ENCODE data around the gene YTHDC1. TPM values are rescaled to one million over a fixed set of nuclear protein-coding genes. Genes with fewer than 3 reads are reported as not detected.

The YTHDC1 gene
- total RNA-seq, 1 donor from 2014 or later = 79.9 TPM

GRCh38 chr4:68347845-68348244, 2.0 kb downstream of the YTHDC1 start:
- H3K4me1 Mint-ChIP-seq (ENCODE audit: low read depth) = peaks cover 41% of the 10 kb centered on the region
- no peak for DNase-seq (ENCODE audit: low spot score)
- peak overlapping the region; percentile 97 for H3K4me3 Mint-ChIP-seq (ENCODE audit: low read depth)
- intact Hi-C loops (cut with micrococcal nuclease) = no loop called here
- H3K9me3 Mint-ChIP-seq = no peaks in the 10 kb centered on the region
- no peaks in the 10 kb centered on the region for H3K27me3 Mint-ChIP-seq (ENCODE audit: low read depth)
- H3K27ac Mint-ChIP-seq = peak overlapping the region; percentile 97
- H3K36me3 Mint-ChIP-seq (ENCODE audit: low read depth) = peaks cover 30% of the 10 kb centered on the region

- no peak for DNase-seq (ENCODE audit: low spot score)
- intact Hi-C loops (cut with micrococcal nuclease) = no loop called here
- Mint-ChIP-seq H3K27ac (no peak overlapping the region), H3K36me3 (ENCODE audit: low read depth) (peaks cover 35% of the 10 kb centered on the region), H3K27me3 (ENCODE audit: low read depth) (no peaks in the 10 kb centered on the region), H3K4me1 (ENCODE audit: low read depth) (peaks cover 47% of the 10 kb centered on the region), H3K9me3 (no peaks in the 10 kb centered on the region), H3K4me3 (ENCODE audit: low read depth) (no peak overlapping the region)
Observed at GRCh38 chr4:68346461-68346860, 3.4 kb downstream of the YTHDC1 start.

GRCh38 chr4:68344785-68345184, 5.1 kb downstream of the YTHDC1 start:
- Mint-ChIP-seq H3K4me3 (ENCODE audit: low read depth) (no peak overlapping the region), H3K4me1 (ENCODE audit: low read depth) (peaks cover 48% of the 10 kb centered on the region), H3K36me3 (ENCODE audit: low read depth) (peaks cover 32% of the 10 kb centered on the region), H3K27me3 (ENCODE audit: low read depth) (no peaks in the 10 kb centered on the region), H3K27ac (no peak overlapping the region), H3K9me3 (no peaks in the 10 kb centered on the region)
- intact Hi-C loops (cut with micrococcal nuclease) = no loop called here
- DNase-seq (ENCODE audit: low spot score) = no peak

GRCh38 chr4:68344049-68344448, 5.8 kb downstream of the YTHDC1 start:
- no peaks in the 10 kb centered on the region for H3K9me3 Mint-ChIP-seq
- H3K4me3 Mint-ChIP-seq (ENCODE audit: low read depth) = no peak overlapping the region
- intact Hi-C loops (cut with micrococcal nuclease) = no loop called here
- H3K36me3 Mint-ChIP-seq (ENCODE audit: low read depth) = peaks cover 27% of the 10 kb centered on the region
- H3K4me1 Mint-ChIP-seq (ENCODE audit: low read depth) = peaks cover 52% of the 10 kb centered on the region
- no peaks in the 10 kb centered on the region for H3K27me3 Mint-ChIP-seq (ENCODE audit: low read depth)
- H3K27ac Mint-ChIP-seq = no peak overlapping the region
- DNase-seq (ENCODE audit: low spot score) = no peak

- intact Hi-C loops (cut with micrococcal nuclease) = no loop called here
- no peak overlapping the region for H3K27ac Mint-ChIP-seq
- H3K9me3 Mint-ChIP-seq = no peaks in the 10 kb centered on the region
- no peak overlapping the region for H3K4me3 Mint-ChIP-seq (ENCODE audit: low read depth)
- DNase-seq (ENCODE audit: low spot score) = no peak
- peaks cover 40% of the 10 kb centered on the region for H3K4me1 Mint-ChIP-seq (ENCODE audit: low read depth)
- H3K27me3 Mint-ChIP-seq (ENCODE audit: low read depth) = no peaks in the 10 kb centered on the region
- H3K36me3 Mint-ChIP-seq (ENCODE audit: low read depth) = peaks cover 26% of the 10 kb centered on the region
Observed at GRCh38 chr4:68342134-68342533, 7.8 kb downstream of the YTHDC1 start.

- no peak for DNase-seq (ENCODE audit: low spot score)
- Mint-ChIP-seq H3K4me3 (ENCODE audit: low read depth) (no peak overlapping the region), H3K4me1 (ENCODE audit: low read depth) (peaks cover 26% of the 10 kb centered on the region), H3K27me3 (ENCODE audit: low read depth) (no peaks in the 10 kb centered on the region), H3K36me3 (ENCODE audit: low read depth) (peaks cover 43% of the 10 kb centered on the region), H3K27ac (no peak overlapping the region), H3K9me3 (no peaks in the 10 kb centered on the region)
- intact Hi-C loops (cut with micrococcal nuclease) = no loop called here
Observed at GRCh38 chr4:68338625-68339024, 11.3 kb downstream of the YTHDC1 start.

- no peak for DNase-seq (ENCODE audit: low spot score)
- no peak overlapping the region for H3K4me3 Mint-ChIP-seq (ENCODE audit: low read depth)
- peaks cover 54% of the 10 kb centered on the region for H3K36me3 Mint-ChIP-seq (ENCODE audit: low read depth)
- H3K27me3 Mint-ChIP-seq (ENCODE audit: low read depth) = no peaks in the 10 kb centered on the region
- peak overlapping the region; percentile 22 for H3K27ac Mint-ChIP-seq
- H3K4me1 Mint-ChIP-seq (ENCODE audit: low read depth) = peaks cover 31% of the 10 kb centered on the region
- H3K9me3 Mint-ChIP-seq = no peaks in the 10 kb centered on the region
- intact Hi-C loops (cut with micrococcal nuclease) = no loop called here
Observed at GRCh38 chr4:68337522-68337921, 12.4 kb downstream of the YTHDC1 start.

GRCh38 chr4:68337004-68337403, 12.9 kb downstream of the YTHDC1 start:
- H3K27ac Mint-ChIP-seq = peak overlapping the region; percentile 47
- DNase-seq (ENCODE audit: low spot score) = no peak
- intact Hi-C loops (cut with micrococcal nuclease) = no loop called here
- no peak overlapping the region for H3K4me3 Mint-ChIP-seq (ENCODE audit: low read depth)
- H3K4me1 Mint-ChIP-seq (ENCODE audit: low read depth) = peaks cover 27% of the 10 kb centered on the region
- H3K9me3 Mint-ChIP-seq = no peaks in the 10 kb centered on the region
- peaks cover 56% of the 10 kb centered on the region for H3K36me3 Mint-ChIP-seq (ENCODE audit: low read depth)
- H3K27me3 Mint-ChIP-seq (ENCODE audit: low read depth) = no peaks in the 10 kb centered on the region

- H3K9me3 Mint-ChIP-seq = no peaks in the 10 kb centered on the region
- H3K27me3 Mint-ChIP-seq (ENCODE audit: low read depth) = no peaks in the 10 kb centered on the region
- H3K27ac Mint-ChIP-seq = no peak overlapping the region
- DNase-seq (ENCODE audit: low spot score) = no peak
- intact Hi-C loops (cut with micrococcal nuclease) = no loop called here
- peaks cover 60% of the 10 kb centered on the region for H3K36me3 Mint-ChIP-seq (ENCODE audit: low read depth)
- no peak overlapping the region for H3K4me3 Mint-ChIP-seq (ENCODE audit: low read depth)
- peaks cover 25% of the 10 kb centered on the region for H3K4me1 Mint-ChIP-seq (ENCODE audit: low read depth)
Observed at GRCh38 chr4:68336530-68336929, 13.4 kb downstream of the YTHDC1 start.

GRCh38 chr4:68326141-68326540, 23.7 kb downstream of the YTHDC1 start:
- no peak overlapping the region for H3K4me3 Mint-ChIP-seq (ENCODE audit: low read depth)
- intact Hi-C loops (cut with micrococcal nuclease) = no loop called here
- peaks cover 3% of the 10 kb centered on the region for H3K4me1 Mint-ChIP-seq (ENCODE audit: low read depth)
- DNase-seq (ENCODE audit: low spot score) = no peak
- H3K27ac Mint-ChIP-seq = no peak overlapping the region
- peaks cover 75% of the 10 kb centered on the region for H3K36me3 Mint-ChIP-seq (ENCODE audit: low read depth)
- no peaks in the 10 kb centered on the region for H3K9me3 Mint-ChIP-seq
- H3K27me3 Mint-ChIP-seq (ENCODE audit: low read depth) = no peaks in the 10 kb centered on the region

GRCh38 chr4:68324519-68325262, 25.2 kb downstream of the YTHDC1 start:
- peaks cover 7% of the 10 kb centered on the region for H3K4me1 Mint-ChIP-seq (ENCODE audit: low read depth)
- intact Hi-C loops (cut with micrococcal nuclease) = no loop called here
- no peak overlapping the region for H3K27ac Mint-ChIP-seq
- H3K27me3 Mint-ChIP-seq (ENCODE audit: low read depth) = no peaks in the 10 kb centered on the region
- DNase-seq (ENCODE audit: low spot score) = no peak
- no peaks in the 10 kb centered on the region for H3K9me3 Mint-ChIP-seq
- peaks cover 73% of the 10 kb centered on the region for H3K36me3 Mint-ChIP-seq (ENCODE audit: low read depth)
- H3K4me3 Mint-ChIP-seq (ENCODE audit: low read depth) = no peak overlapping the region

- Mint-ChIP-seq H3K27ac (peak overlapping the region; percentile 6), H3K27me3 (ENCODE audit: low read depth) (no peaks in the 10 kb centered on the region), H3K4me3 (ENCODE audit: low read depth) (no peak overlapping the region), H3K9me3 (no peaks in the 10 kb centered on the region), H3K36me3 (ENCODE audit: low read depth) (peaks cover 65% of the 10 kb centered on the region), H3K4me1 (ENCODE audit: low read depth) (peaks cover 13% of the 10 kb centered on the region)
- intact Hi-C loops (cut with micrococcal nuclease) = no loop called here
- no peak for DNase-seq (ENCODE audit: low spot score)
Observed at GRCh38 chr4:68319040-68319439, 30.9 kb downstream of the YTHDC1 start.

- intact Hi-C loops (cut with micrococcal nuclease) = no loop called here
- Mint-ChIP-seq H3K27me3 (ENCODE audit: low read depth) (no peaks in the 10 kb centered on the region), H3K36me3 (ENCODE audit: low read depth) (peaks cover 67% of the 10 kb centered on the region), H3K4me3 (ENCODE audit: low read depth) (no peak overlapping the region), H3K27ac (no peak overlapping the region), H3K9me3 (no peaks in the 10 kb centered on the region), H3K4me1 (ENCODE audit: low read depth) (peaks cover 13% of the 10 kb centered on the region)
- DNase-seq (ENCODE audit: low spot score) = no peak
Observed at GRCh38 chr4:68316193-68316969, 33.5 kb downstream of the YTHDC1 start.
